ENCODE results near the gene NDUFAF2. TPM values are rescaled to one million over a fixed set of nuclear protein-coding genes. Genes with fewer than 3 reads are reported as not detected.

The NDUFAF2 gene
- total and polyA plus RNA-seq, 10 of the 15 experiments (the other 5 are each of a cell fraction or from before 2014, with no cell fraction given), result 22.4 to 121 (median 65.3) TPM

- H3K79me2 ChIP-seq (ENCODE audit: control insufficient read depth, insufficient read depth, low read length), result peaks cover 50% of the 10 kb centered on the region
These were observed 795 bp downstream of the NDUFAF2 start for GRCh38 chr5:60945813-60946187.

GRCh38 chr5:60948738-60949137 is 3.7 kb downstream of the NDUFAF2 start:
- RAD21 ChIA-PET (ENCODE audit: unreplicated experiment), result no interaction called here
- no peaks in the 10 kb centered on the region for H4K20me1 ChIP-seq (ENCODE audit: control insufficient read depth, insufficient read depth)
- SMC1A ChIA-PET (ENCODE audit: uncharacterized antibody, unreplicated experiment), result no interaction called here
- H3K4me1 ChIP-seq (ENCODE audit: control insufficient read depth, insufficient read depth, low read length), result no peaks in the 10 kb centered on the region
- BruUV-seq (replicated peaks), result no TSS peak
- TF ChIP-seq RAD51 (IDR thresholded peaks at IDR 0.05), result no peak
- TF ChIP-seq ATF7 (IDR thresholded peaks at IDR 0.05; ENCODE audit: low read depth), result no peak
- no peak for TF ChIP-seq SKIL (IDR thresholded peaks at IDR 0.05; ENCODE audit: low read depth, poor library complexity, severe bottlenecking)
- TF ChIP-seq EGR1 (IDR thresholded peaks at IDR 0.05; ENCODE audit: borderline replicate concordance in 1 of 2, low read depth in 2 of 2, low read length in 2 of 2), result no peak
- no peak for ATAC-seq
- CTCF ChIA-PET, result no interaction called here
- no peaks in the 10 kb centered on the region; the same call in 1 of the 3 replicates for H3K9me3 ChIP-seq (replicated peaks; ENCODE audit: control insufficient read depth, insufficient read depth, low read length)
- intact Hi-C loops (cut with micrococcal nuclease; ENCODE audit: unreplicated experiment), result loop anchor here (5.0 kb wide), 2 partner anchors 251 to 384 kb away; partner anchors contain the start of gene ZSWIM6
- DNase-seq (ENCODE audit: low read depth, low spot score), result no peak
- in situ Hi-C loops (cut with MboI), result loop anchor here (25.0 kb wide), 1 partner anchor 261 kb away; no protein-coding TSS in a partner anchor
- no peak overlapping the region for H3K4me2 ChIP-seq (ENCODE audit: control insufficient read depth, insufficient read depth)
- no peaks in the 10 kb centered on the region for H3K36me3 ChIP-seq (ENCODE audit: control insufficient read depth in 2 of 2, insufficient read depth in 2 of 2, low read length in 1 of 2)
- no peak overlapping the region for H3K9ac ChIP-seq (ENCODE audit: control insufficient read depth, insufficient read depth, low read length)
- H3K79me2 ChIP-seq (ENCODE audit: control insufficient read depth, insufficient read depth, low read length), result peaks cover 43% of the 10 kb centered on the region
- WGBS (ENCODE audit: insufficient coverage, insufficient replicate concordance, low lambda C conversion rate, missing lambda C conversion rate), result 0% methylated on average over 1 of the region's 1 CpG
- POLR2A ChIA-PET, result no interaction called here
- H3K27ac ChIP-seq (ENCODE audit: control insufficient read depth, insufficient read depth), result no peak overlapping the region
- H3K4me3 ChIP-seq, result no peak overlapping the region
- no peak for FAIRE-seq
- no peak overlapping the region for H2AFZ ChIP-seq (ENCODE audit: control insufficient read depth, low read depth, low read length)
- H3K27me3 ChIP-seq (replicated peaks in 1 of 2; ENCODE audit: control insufficient read depth in 2 of 2, insufficient read depth in 2 of 2, low read length in 1 of 2), result no peaks in the 10 kb centered on the region

More at GRCh38 chr5:60945813-60946187, 795 bp downstream of the NDUFAF2 start:
- peak; percentile 7 for FAIRE-seq
- intact Hi-C loops (cut with micrococcal nuclease; ENCODE audit: unreplicated experiment), result loop anchor here (5.0 kb wide), 2 partner anchors 248 to 387 kb away; partner anchors contain the start of gene ZSWIM6
- Histone ChIP-seq H4K20me1 (ENCODE audit: control insufficient read depth, insufficient read depth) (no peaks in the 10 kb centered on the region), H2AFZ (ENCODE audit: control insufficient read depth, low read depth, low read length) (peak overlapping the region; percentile 88), H3K36me3 (ENCODE audit: control insufficient read depth in 2 of 2, insufficient read depth in 2 of 2, low read length in 1 of 2) (no peaks in the 10 kb centered on the region), H3K27ac (ENCODE audit: control insufficient read depth, insufficient read depth) (peak overlapping the region; percentile 83), H3K27me3 (replicated peaks in 1 of 2; ENCODE audit: control insufficient read depth in 2 of 2, insufficient read depth in 2 of 2, low read length in 1 of 2) (no peaks in the 10 kb centered on the region), H3K9me3 (replicated peaks; ENCODE audit: control insufficient read depth, insufficient read depth, low read length) (no peaks in the 10 kb centered on the region; the same call in 1 of the 3 replicates), H3K4me3 (peak overlapping the region; percentile 98), H3K4me2 (ENCODE audit: control insufficient read depth, insufficient read depth) (peak overlapping the region; percentile 93), H3K4me1 (ENCODE audit: control insufficient read depth, insufficient read depth, low read length) (no peaks in the 10 kb centered on the region), H3K9ac (ENCODE audit: control insufficient read depth, insufficient read depth, low read length) (peak overlapping the region; percentile 82)
- WGBS (ENCODE audit: insufficient coverage, insufficient replicate concordance, low lambda C conversion rate, missing lambda C conversion rate), result 5% methylated on average over 18 of the region's 18 CpGs
- ChIA-PET RAD21 (ENCODE audit: unreplicated experiment) (interaction anchor here (1.7 kb wide), 1 partner anchor 13 kb away, joined by 6 read pairs; no protein-coding TSS in a partner anchor), POLR2A (no interaction called here), SMC1A (ENCODE audit: uncharacterized antibody, unreplicated experiment) (interaction anchor here (1.0 to 2.0 kb wide), 5 partner anchors 8 to 721 kb away, joined by 3 to 6 read pairs (median 4); no protein-coding TSS in a partner anchor), CTCF (interaction anchor here (3.2 kb wide), 1 partner anchor 14 kb away, joined by 18 read pairs; no protein-coding TSS in a partner anchor)
- no TSS peak for BruUV-seq (replicated peaks)
- in situ Hi-C loops (cut with MboI), result loop anchor here (25.0 kb wide), 1 partner anchor 258 kb away; no protein-coding TSS in a partner anchor
- ATAC-seq, result peak; percentile 61
- TF ChIP-seq ASH2L (IDR thresholded peaks at IDR 0.05; ENCODE audit: borderline replicate concordance, low read depth) (peak; percentile 14; the same call in 1 of the 2 replicates), YBX1 (IDR thresholded peaks at IDR 0.05) (no peak), CREM (IDR thresholded peaks at IDR 0.05; ENCODE audit: low read depth) (0 out of 2 replicates have a peak, but pooled peaks have one; percentile 18)
- DNase-seq (ENCODE audit: low read depth, low spot score), result peak; percentile 11
